Ovary (tissue), 9 donors: ENCODE data around the gene CDC7. TPM values are rescaled to one million over a fixed set of nuclear protein-coding genes. Genes with fewer than 3 reads are reported as not detected.

ENCODE experiments used
- DNase-seq, 5 donors: peaks; one replicate each; pipeline ENCODE4 v3.0.0-alpha.2; 2019 to 2020
- H3K27ac ChIP-seq, 2 donors: fragments of 200-600 bp; one replicate each; pipeline versions ENCODE4 v1.5.1 to v1.8.0; 2019 to 2022
- H3K27me3 ChIP-seq: fragments of 200-600 bp; one replicate; pipeline ENCODE4 v1.8.0; 2022
- H3K36me3 ChIP-seq: fragments of 200-600 bp; sonication (generic); one replicate; pipeline ENCODE4 v1.5.1; 2019
- H3K4me1 ChIP-seq: one replicate; pipeline ENCODE4 v1.8.1; 2013; ENCODE audit warnings: mild to moderate bottlenecking, moderate library complexity; ENCODE audit not compliant: insufficient read depth
- H3K4me3 ChIP-seq: fragments of 200-600 bp; sonication (generic); one replicate; pipeline ENCODE4 v1.5.1; 2017
- H3K9me3 ChIP-seq, 2 donors: fragments of 200-600 bp in 1 of 2; sonication (generic) in 1 of 2; one replicate each; pipeline versions ENCODE4 v1.5.1 to v1.8.1; 2013 to 2019; ENCODE audit warnings: mild to moderate bottlenecking in 1 of 2, moderate library complexity in 1 of 2
- CTCF ChIP-seq, 3 donors: fragments of 450-650 bp in 2 of 3; fragments of 200-600 bp in 1 of 3; IDR thresholded peaks; one replicate each; pipeline versions ENCODE4 v1.5.1 to v1.8.0; 2016 to 2022; ENCODE audit warnings: antibody characterized with exemption in 3 of 3, mild to moderate bottlenecking in 1 of 3
- EP300 ChIP-seq: sonication (generic); formaldehyde crosslinking; IDR thresholded peaks from one replicate; pipeline ENCODE4 v1.6.1; 2017; ENCODE audit warnings: antibody characterized with exemption
- POLR2A ChIP-seq: fragments of 450-650 bp; IDR thresholded peaks from one replicate; pipeline ENCODE4 v1.6.1; 2017; ENCODE audit warnings: antibody characterized with exemption, mild to moderate bottlenecking, moderate library complexity
- WGBS, 3 donors: extraction: QIAGEN DNeasy Blood & Tissue Kit in 1 of 3; methylation state at CpG; one replicate each; pipeline versions ENCODE4 v1.1.5 to v1.1.7; 2013 to 2017; 5-methylcytosine and 5-hydroxymethylcytosine counted together
- intact Hi-C, 4 donors: fragments of 100-400 bp; cut with DNase I; formaldehyde crosslinking; loops; one replicate each; pipeline versions ENCODE4 v1.11.0 to v1.15.1; 2022 to 2023
- polyA plus RNA-seq, 2 donors: library from polyadenylated mRNA; stranded (reverse); fragments of 200-250 nt in 1 of 2; fragments of 350-450 nt in 1 of 2; fragmentation: Illumina TruSeq in 1 of 2; extraction: RNeasy Lipid Tissue Mini Kit (QIAGEN cat#74804) in 1 of 2; gene quantifications; one replicate each; pipeline ENCODE4 v1.2.3, GENCODE V29; 2013 to 2014
- total RNA-seq, 7 donors: library from RNA; depleted of rRNA in 2 of 7; stranded (reverse); fragments of >200 nt in 2 of 7; fragmentation: NEBNext Ultra II Directional in 3 of 7; extraction: Animal tissue kit (Norgen Biotek cat#: 25700) in 3 of 7; gene quantifications; one replicate each; pipeline versions ENCODE4 v1.1.0 to v1.2.4, GENCODE V29; 2016 to 2023
- donor health status: DM: no; HTN: no; CAD: no; lungs with moderate emphysema.
- donor health status: DM: no; HTN: no; CAD: no.
- donor health status: Bipolar disorder and iron deficiency.
- donor health status: DM: yes; HTN: yes; CAD: no.
- donor health status: DM: no; HTN: no; CAD: no.
- donor health status: DM: yes; HTN: yes; CAD: no.

The CDC7 gene
- total and polyA plus RNA-seq, 9 donors, result 1.2 to 5.5 (median 2.9) TPM

GRCh38 chr1:91572044-91572443 is 71.4 kb downstream of the CDC7 start:
- Histone ChIP-seq H3K4me1 (no peaks in the 10 kb centered on the region), H3K9me3 (no peaks in the 10 kb centered on the region), H3K36me3 (no peaks in the 10 kb centered on the region), H3K4me3 (no peak overlapping the region), H3K27ac (no peak overlapping the region), H3K27me3 (no peaks in the 10 kb centered on the region)
- TF ChIP-seq CTCF (IDR thresholded peaks at IDR 0.05), result no peak
- no peak for TF ChIP-seq POLR2A
- no peak for TF ChIP-seq EP300
- 81 to 83% (median 83%) methylated on average over 10 of the region's 10 CpGs for WGBS, 3 donors
- intact Hi-C loops, result no loop called here
- no peak for DNase-seq

Other genes starting within 250 kb of the CDC7 start
- gene HFM1, start 96.0 kb upstream of the CDC7 start, total RNA-seq, result 10 to 100 TPM in 3 of 7 donors, 1 to 10 TPM in 4; 5.7 to 17.2 (median 8.5) TPM
- gene HFM1, start 96.0 kb upstream of the CDC7 start, polyA plus RNA-seq, result 1 to 10 TPM; 2.9 to 3.2 TPM